Caco-2 (cell line): Measurements from ENCODE around the gene PKM. TPM values are rescaled to one million over a fixed set of nuclear protein-coding genes. Genes with fewer than 3 reads are reported as not detected.

ENCODE experiments used
- BruUV-seq: library from RNA; stranded (reverse); fragments of 400-500 nt; replicated peaks from 2 replicates; lab custom pipeline; 2021; lab: Mats Ljungman, UMichigan
- CTCF ChIA-PET: fragments of 300-600 bp; sonication (Branson Sonifier 250); formaldehyde crosslinking; loops from one replicate; lab custom pipeline; 2022; ENCODE audit warnings: antibody characterized with exemption; lab: Charles Lee
- POLR2A ChIA-PET: fragments of 300-600 bp; sonication (Branson Sonifier 250); formaldehyde crosslinking; loops from one replicate; lab custom pipeline; 2022; ENCODE audit warnings: antibody characterized with exemption; lab: Charles Lee
- DNase-seq, 2 experiments: peaks; one replicate each; pipeline versions ENCODE4 v3.0.0 to v3.0.0-alpha.2; 2020 to 2022
- H3K27me3 ChIP-seq: replicated peaks from 2 replicates; pipeline ENCODE4 v1.6.0; 2011; ENCODE audit warnings: low read length; ENCODE audit not compliant: control insufficient read depth, insufficient read depth
- H3K36me3 ChIP-seq: 2 replicates; pipeline ENCODE4 v1.5.1; 2011; ENCODE audit warnings: low read length; ENCODE audit not compliant: control insufficient read depth, insufficient read depth
- H3K4me1 ChIP-seq: fragments of 250-450 bp; sonication (Bioruptor Pico); 2 replicates; pipeline ENCODE4 v1.5.1; 2020; ENCODE audit warnings: mild to moderate bottlenecking
- H3K4me3 ChIP-seq: 2 replicates; pipeline ENCODE4 v1.5.1; 2011; ENCODE audit warnings: low read depth, mild to moderate bottlenecking, control low read depth, low read length
- H3K9me3 ChIP-seq: fragments of 250-450 bp; sonication (Bioruptor Pico); 2 replicates; pipeline ENCODE4 v1.5.1; 2020; ENCODE audit warnings: mild to moderate bottlenecking, moderate library complexity
- H3K27ac Mint-ChIP-seq: one replicate; pipeline ENCODE4 v1.8.0; 2022; ENCODE audit warnings: mixed read lengths; ENCODE audit not compliant: unreplicated experiment
- H3K27me3 Mint-ChIP-seq: one replicate; pipeline ENCODE4 v1.8.0; 2022; ENCODE audit warnings: mixed read lengths; ENCODE audit not compliant: insufficient read depth, unreplicated experiment
- H3K36me3 Mint-ChIP-seq: one replicate; pipeline ENCODE4 v1.8.0; 2022; ENCODE audit warnings: mild to moderate bottlenecking, mixed read lengths; ENCODE audit not compliant: insufficient read depth, unreplicated experiment
- H3K4me1 Mint-ChIP-seq: one replicate; pipeline ENCODE4 v1.8.0; 2022; ENCODE audit warnings: low read depth, mixed read lengths; ENCODE audit not compliant: unreplicated experiment
- H3K4me3 Mint-ChIP-seq: one replicate; pipeline ENCODE4 v1.8.0; 2022; ENCODE audit warnings: mild to moderate bottlenecking, moderate library complexity, mixed read lengths; ENCODE audit not compliant: unreplicated experiment
- H3K9me3 Mint-ChIP-seq: one replicate; pipeline ENCODE4 v1.8.0; 2022; ENCODE audit warnings: mixed read lengths; ENCODE audit not compliant: unreplicated experiment
- CTCF ChIP-seq, 2 experiments: fragments of 200-600 bp in 1 of 2; IDR thresholded peaks; 1 replicate in 1 of 2; 2 replicates in 1 of 2; pipeline versions ENCODE4 v1.5.1 to v1.8.0; 2011 to 2022; ENCODE audit warnings: antibody characterized with exemption in 1 of 2, control low read depth in 1 of 2, inconsistent platforms in 1 of 2, low read depth in 1 of 2, low read length in 1 of 2, mild to moderate bottlenecking in 1 of 2, moderate library complexity in 1 of 2; ENCODE audit not compliant: insufficient read depth in 1 of 2, severe bottlenecking in 1 of 2, unreplicated experiment in 1 of 2
- intact Hi-C: fragments of 100-400 bp; cut with micrococcal nuclease; formaldehyde crosslinking; loops from one replicate; pipeline ENCODE4 v1.10.0; 2022; ENCODE audit not compliant: unreplicated experiment
- total RNA-seq: library from RNA; stranded (reverse); gene quantifications from 2 replicates; pipeline ENCODE4 v1.2.3, GENCODE V29; 2022

The PKM gene
- total RNA-seq, 1 experiment from 2014 or later: 733 TPM

- intact Hi-C loops: no loop called here
- H3K9me3 Mint-ChIP-seq: no peaks in the 10 kb centered on the region
- no peaks in the 10 kb centered on the region for H3K4me1 Mint-ChIP-seq
- BruUV-seq: no TSS peak
- peak overlapping the region; percentile 60 for H3K27ac Mint-ChIP-seq
- Histone ChIP-seq H3K9me3 (no peaks in the 10 kb centered on the region), H3K4me3 (no peak overlapping the region), H3K27me3 (no peaks in the 10 kb centered on the region), H3K4me1 (peaks cover 19% of the 10 kb centered on the region), H3K36me3 (no peaks in the 10 kb centered on the region; the same call in 1 of the 2 replicates)
- H3K4me3 Mint-ChIP-seq: no peak overlapping the region
- H3K27me3 Mint-ChIP-seq: no peaks in the 10 kb centered on the region
- peaks cover 34% of the 10 kb centered on the region for H3K36me3 Mint-ChIP-seq
- POLR2A ChIA-PET: no interaction called here
- TF ChIP-seq CTCF (IDR thresholded peaks at IDR 0.05; ENCODE audit: insufficient read depth in 1 of 2, low read depth in 1 of 2, low read length in 1 of 2, severe bottlenecking in 1 of 2, unreplicated experiment in 1 of 2): no peak
- no peak for DNase-seq
- CTCF ChIA-PET: no interaction called here
These were observed 2.8 kb upstream of the PKM start for GRCh38 chr15:72233769-72234168.

GRCh38 chr15:72231833-72232478, 966 bp upstream of the PKM start:
- intact Hi-C loops: loop anchor here (1.0 to 2.0 kb wide), 2 partner anchors 33 to 40 kb away; partner anchors contain the start of gene PARP6
- Mint-ChIP-seq H3K4me3 (peak overlapping the region; percentile 97), H3K36me3 (peaks cover 48% of the 10 kb centered on the region), H3K4me1 (no peaks in the 10 kb centered on the region), H3K9me3 (no peaks in the 10 kb centered on the region), H3K27ac (peak overlapping the region; percentile 95), H3K27me3 (no peaks in the 10 kb centered on the region)
- POLR2A ChIA-PET: interaction anchor here (0.6 to 1.1 kb wide), 2 partner anchors 21 to 88 kb away, joined by 3 to 11 read pairs; no protein-coding TSS in a partner anchor
- no peak for TF ChIP-seq CTCF (IDR thresholded peaks at IDR 0.05; ENCODE audit: insufficient read depth in 1 of 2, low read depth in 1 of 2, low read length in 1 of 2, severe bottlenecking in 1 of 2, unreplicated experiment in 1 of 2)
- Histone ChIP-seq H3K9me3 (no peaks in the 10 kb centered on the region), H3K4me3 (peak overlapping the region; percentile 83), H3K36me3 (no peaks in the 10 kb centered on the region; the same call in 1 of the 2 replicates), H3K27me3 (no peaks in the 10 kb centered on the region), H3K4me1 (peaks cover 24% of the 10 kb centered on the region)
- BruUV-seq: TSS peak; percentile 90
- DNase-seq: no peak
- CTCF ChIA-PET: interaction anchor here (0.6 to 1.0 kb wide), 2 partner anchors 9 to 53 kb away, joined by 3 read pairs; no protein-coding TSS in a partner anchor

- BruUV-seq: no TSS peak
- H3K27ac Mint-ChIP-seq: peak overlapping the region; percentile 95
- Histone ChIP-seq H3K4me1 (peaks cover 30% of the 10 kb centered on the region), H3K4me3 (peak overlapping the region; percentile 83), H3K36me3 (no peaks in the 10 kb centered on the region; the same call in 1 of the 2 replicates), H3K9me3 (no peaks in the 10 kb centered on the region), H3K27me3 (no peaks in the 10 kb centered on the region)
- H3K4me1 Mint-ChIP-seq: no peaks in the 10 kb centered on the region
- no peaks in the 10 kb centered on the region for H3K9me3 Mint-ChIP-seq
- intact Hi-C loops: loop anchor here (1.0 to 2.0 kb wide), 2 partner anchors 32 to 42 kb away; partner anchors contain the start of gene PARP6
- peak overlapping the region; percentile 97 for H3K4me3 Mint-ChIP-seq
- ChIA-PET CTCF (interaction anchor here (0.6 kb wide), 1 partner anchor 727 kb away, joined by 9 read pairs; no protein-coding TSS in a partner anchor), POLR2A (interaction anchor here (0.6 to 1.0 kb wide), 5 partner anchors 8 to 537 kb away, joined by 3 to 5 read pairs (median 3); no protein-coding TSS in a partner anchor)
- no peak for TF ChIP-seq CTCF (IDR thresholded peaks at IDR 0.05; ENCODE audit: insufficient read depth in 1 of 2, low read depth in 1 of 2, low read length in 1 of 2, severe bottlenecking in 1 of 2, unreplicated experiment in 1 of 2)
- no peaks in the 10 kb centered on the region for H3K27me3 Mint-ChIP-seq
- DNase-seq: peak; percentile 88 to 93
- H3K36me3 Mint-ChIP-seq: peaks cover 63% of the 10 kb centered on the region
These were observed 559 bp downstream of the PKM start for GRCh38 chr15:72230197-72231065.
